Measurements from ENCODE around the gene EFNA2.

DNA sequence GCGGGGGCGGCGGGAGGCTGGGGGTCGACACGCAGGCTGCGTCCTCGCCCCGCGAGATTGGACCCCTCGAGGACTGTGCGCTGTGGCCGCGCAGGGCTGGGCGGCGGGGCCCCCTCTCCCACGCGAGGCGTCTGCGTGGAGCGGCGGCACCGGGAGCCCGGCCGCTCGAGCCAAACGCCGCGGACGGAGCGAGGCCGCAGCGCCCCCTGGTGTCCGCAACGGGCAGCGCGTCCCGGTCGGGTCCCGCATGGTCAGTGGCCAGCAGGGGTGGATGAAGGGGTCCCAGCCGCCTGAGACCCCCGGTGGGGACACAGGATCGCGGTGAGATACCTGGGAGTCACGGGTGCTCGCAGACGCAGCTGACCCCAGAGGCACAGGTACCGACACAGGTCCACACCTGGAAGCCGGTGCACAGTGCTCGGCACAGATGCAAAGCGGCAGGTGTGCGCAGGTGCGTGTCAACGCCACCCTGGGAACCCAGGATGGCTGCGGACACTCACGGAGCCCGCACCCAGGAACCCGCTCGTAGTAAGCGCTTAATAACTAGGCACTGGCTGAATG lies 18.7 kb upstream of the EFNA2 start:
- TF ChIP-seq CTCF (conservative IDR thresholded peaks at IDR 0.05; ENCODE audit: low read depth in 2 of 2) (peak; percentile 73 to 88), CREB1 (CRISPR knock-in tag; IDR thresholded peaks at IDR 0.05; ENCODE audit: low read depth) (no peak), ETS1 (IDR thresholded peaks at IDR 0.05) (no peak), EZH2phosphoT487 (IDR thresholded peaks at IDR 0.05; ENCODE audit: unreplicated experiment) (no peak), EZH2 (IDR thresholded peaks at IDR 0.05; ENCODE audit: low read depth, unreplicated experiment) (no peak), POLR2AphosphoS5 (IDR thresholded peaks at IDR 0.05; ENCODE audit: low read depth) (no peak)

Measured in GM23338 (cell line).